SW480 (cell line): ENCODE results near the gene PRSS57.

Experiments
- DNase-seq: peaks from one replicate; pipeline ENCODE4 v3.0.0-alpha.2; 2016; ENCODE audit warnings: low spot score

The PRSS57 gene

GRCh38 chr19:652467-653389, 42.5 kb downstream of the PRSS57 start:
- DNase-seq: no peak

- no peak for DNase-seq
Observed at GRCh38 chr19:651991-652390, 43.3 kb downstream of the PRSS57 start.

DNA sequence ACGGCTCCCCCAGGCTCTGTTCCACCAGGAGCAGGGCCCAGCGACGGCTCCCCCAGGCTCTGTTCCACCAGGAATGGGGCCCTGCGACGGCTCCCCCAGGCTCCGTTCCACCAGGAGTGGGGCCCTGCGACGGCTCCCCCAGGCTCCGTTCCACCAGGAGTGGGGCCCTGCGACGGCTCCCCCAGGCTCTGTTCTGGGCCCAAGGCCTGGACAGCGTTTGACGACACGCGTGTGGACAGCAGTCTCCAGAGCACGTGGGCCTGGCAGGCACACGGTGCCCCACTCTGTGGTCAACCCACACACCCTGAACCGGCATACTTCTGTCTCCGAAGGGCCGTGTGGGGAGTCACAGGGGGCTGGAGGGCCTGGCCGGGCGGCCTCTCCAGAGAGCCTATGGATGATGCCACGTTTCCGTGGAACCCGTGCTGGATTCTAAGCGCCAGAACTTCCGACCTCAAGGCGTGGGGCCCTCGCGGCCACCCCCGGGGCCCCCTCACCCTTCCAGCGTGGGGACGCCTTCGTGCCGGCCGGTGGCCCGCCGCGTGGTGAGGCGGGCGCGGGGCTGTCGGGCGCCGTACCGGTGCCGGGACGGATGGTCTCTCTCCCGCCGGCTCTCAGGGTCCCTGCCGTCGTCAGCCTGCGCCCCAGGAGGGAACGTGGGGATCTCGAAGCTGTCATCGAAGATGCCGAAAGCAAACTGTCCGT, 44.0 kb downstream of the PRSS57 start:
- DNase-seq: no peak

DNA sequence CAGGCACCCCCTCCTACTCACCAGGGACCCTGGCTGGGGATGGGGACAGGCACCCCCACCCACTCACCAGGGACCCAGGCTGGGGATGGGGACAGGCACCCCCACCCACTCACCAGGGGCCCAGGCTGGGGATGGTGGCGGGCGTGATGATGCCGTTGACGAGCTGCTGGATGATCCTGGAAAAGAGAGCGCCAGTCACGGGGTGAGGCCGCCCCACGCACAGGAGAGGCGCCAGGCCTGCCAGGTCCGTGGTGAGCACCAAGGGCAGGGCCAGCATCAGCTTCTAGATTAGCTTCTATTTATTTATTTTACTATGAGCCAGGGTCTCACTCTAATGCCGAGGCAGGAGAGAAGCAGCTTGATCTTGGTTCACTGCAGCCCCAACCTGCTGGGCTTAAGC, 45.1 kb downstream of the PRSS57 start:
- no peak for DNase-seq

GRCh38 chr19:648904-649801, 46.1 kb downstream of the PRSS57 start:
- DNase-seq: no peak

DNA sequence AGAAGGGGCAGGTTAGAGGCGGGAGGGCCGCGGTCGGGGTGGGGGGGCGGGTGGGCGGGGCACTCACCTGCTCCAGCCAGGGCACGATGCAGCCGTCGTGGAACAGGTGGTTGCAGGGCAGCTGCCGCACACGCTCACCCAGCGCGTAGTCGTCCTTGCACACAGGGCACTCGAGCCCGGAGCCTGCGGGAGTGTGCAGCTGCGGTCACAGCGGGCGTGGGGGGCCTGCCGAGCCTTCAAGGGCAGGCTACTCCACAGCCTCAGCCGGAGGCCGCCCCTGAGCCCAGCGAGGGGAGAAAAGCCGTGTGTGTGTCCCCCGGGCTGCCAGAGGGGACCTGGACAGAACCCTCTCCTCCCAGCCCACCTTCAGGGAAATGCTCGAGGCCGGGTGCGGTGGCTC, 46.9 kb downstream of the PRSS57 start:
- DNase-seq: no peak

DNA sequence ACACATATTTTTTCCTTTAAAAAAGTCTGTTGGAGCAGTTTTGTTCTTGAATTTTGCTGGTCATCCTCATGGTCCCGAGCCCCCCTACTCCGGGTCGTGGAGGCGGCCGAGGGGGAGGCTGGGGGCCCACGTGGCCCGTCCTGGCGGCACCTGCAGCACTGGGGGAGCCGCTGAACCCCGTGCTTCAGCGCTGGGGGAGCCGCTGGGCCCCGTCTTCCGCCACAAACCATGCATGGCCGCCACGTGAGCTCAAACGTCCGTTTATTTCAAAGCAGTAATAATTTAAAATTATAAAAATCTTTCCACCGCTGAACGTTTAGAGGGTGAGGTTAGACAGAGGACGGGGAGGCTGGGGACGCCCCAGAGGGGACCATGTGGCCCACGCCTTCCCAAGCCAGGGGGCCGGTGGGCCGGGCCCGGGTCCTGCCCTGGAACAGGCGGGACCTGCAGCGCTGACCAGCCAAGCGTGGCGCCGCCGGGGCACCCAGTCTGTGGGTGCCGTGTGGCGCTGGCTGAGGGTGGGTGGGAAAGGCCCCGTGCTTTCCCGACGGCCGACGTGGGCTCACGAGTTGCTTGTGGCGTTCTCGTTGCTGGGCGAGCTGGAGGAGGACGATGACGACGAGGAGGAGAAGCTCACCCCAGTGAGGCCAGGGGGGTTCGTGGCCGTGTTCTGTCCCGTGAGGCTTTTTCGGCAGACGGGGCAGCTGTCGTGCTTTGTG, 47.5 kb downstream of the PRSS57 start:
- DNase-seq: no peak

GRCh38 chr19:646779-647565, 48.3 kb downstream of the PRSS57 start:
- no peak for DNase-seq

GRCh38 chr19:645912-646778, 49.1 kb downstream of the PRSS57 start:
- no peak for DNase-seq

DNA sequence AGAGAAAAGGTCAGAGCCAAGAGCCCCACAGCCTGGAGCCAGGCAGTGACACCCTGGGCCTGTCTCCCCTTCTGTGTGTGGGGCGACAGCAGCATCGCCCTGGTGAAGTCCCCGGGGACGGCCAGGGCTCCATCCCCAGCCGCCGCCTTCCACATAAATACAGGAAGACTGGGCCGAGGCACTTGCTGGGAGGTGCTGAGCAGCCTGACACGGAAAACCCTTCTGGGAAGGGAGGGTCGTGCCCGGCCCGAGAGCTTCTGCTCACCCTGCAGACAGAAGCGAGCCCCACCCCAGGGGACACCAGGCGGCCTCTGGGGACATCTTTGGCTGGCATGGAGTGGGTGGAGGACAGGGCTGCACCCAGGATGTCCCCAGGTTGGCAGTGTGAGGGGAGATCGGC, 50.5 kb downstream of the PRSS57 start:
- DNase-seq: no peak

- no peak for DNase-seq
Observed at GRCh38 chr19:644363-644762, 50.9 kb downstream of the PRSS57 start.

DNA sequence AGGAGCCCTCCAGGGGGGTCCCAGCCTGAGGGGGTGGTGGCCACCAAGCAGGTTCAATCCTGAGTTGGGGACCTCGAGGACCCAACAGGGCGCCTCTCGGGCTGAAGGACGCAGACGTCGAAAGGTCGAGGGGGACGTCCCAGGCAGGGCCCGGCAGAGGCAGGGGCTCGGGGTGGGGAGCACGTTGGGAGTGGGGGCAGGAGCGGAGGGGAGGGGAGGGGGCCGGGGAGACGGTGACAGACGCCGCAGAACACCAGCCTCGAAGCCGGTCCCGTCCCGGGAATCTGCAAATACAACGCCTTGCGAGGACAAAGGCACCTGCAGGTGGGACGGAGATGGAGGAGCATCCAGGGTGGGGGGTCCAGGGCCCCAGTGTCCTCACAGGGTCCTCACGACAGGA, 51.5 kb downstream of the PRSS57 start:
- DNase-seq: no peak

GRCh38 chr19:642767-643727, 52.2 kb downstream of the PRSS57 start:
- DNase-seq: no peak

GRCh38 chr19:641702-642101, 53.5 kb downstream of the PRSS57 start:
- no peak for DNase-seq

- DNase-seq: no peak
Observed at GRCh38 chr19:640606-641189, 54.6 kb downstream of the PRSS57 start.

DNA sequence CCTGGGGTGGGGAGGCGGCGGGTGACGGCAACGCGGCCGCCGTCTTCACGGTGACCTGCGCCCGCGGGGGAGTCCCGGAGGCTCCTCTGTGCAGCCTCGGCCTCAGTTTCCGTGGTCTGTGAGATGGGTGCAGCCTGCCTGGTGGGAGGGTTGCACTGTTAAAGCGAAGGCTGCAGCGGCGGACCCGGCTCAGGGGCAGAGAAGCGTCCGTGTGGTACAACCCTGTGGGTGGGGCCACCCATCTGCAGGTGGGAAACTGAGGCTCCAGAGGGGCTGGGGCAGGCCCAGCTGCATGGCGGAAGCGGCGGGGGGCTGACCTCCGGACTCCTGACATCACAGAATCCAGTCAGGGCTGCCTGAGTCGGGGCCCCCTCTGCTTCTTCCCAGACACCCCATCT, 55.1 kb downstream of the PRSS57 start:
- DNase-seq: no peak

GRCh38 chr19:639253-640160, 55.7 kb downstream of the PRSS57 start, which contains the start of gene FGF22:
Gene FGF22, plus strand, starts transcription at chr19:639879. Its CDS starts 47 bp downstream, at chr19:639926.
- peak; percentile 67 for DNase-seq
